Cardiac muscle cell (in vitro differentiated cells and primary cell): Measurements from ENCODE around the gene NUDT21. TPM values are rescaled to one million over a fixed set of nuclear protein-coding genes. Genes with fewer than 3 reads are reported as not detected.
A peak's percentile ranks its signal among the peaks of the same experiment; 100 is the strongest.
"Not testable (repeated sequence)": the region's sequence is repeated elsewhere in the genome, so short reads cannot be mapped to it uniquely, and the experiment has no call there.

Source experiments
- DNase-seq, 2 donors: peaks; one replicate each; pipeline versions ENCODE4 v3.0.0 to v3.0.0-alpha.2; 2010 to 2017; ENCODE audit warnings: low read depth in 1 of 2, low spot score in 1 of 2
- H3K27ac ChIP-seq: fragments of 200-600 bp; sonication (generic); 2 replicates; pipeline ENCODE4 v1.5.1; 2016
- H3K27me3 ChIP-seq: fragments of 200-600 bp; sonication (generic); 2 replicates; pipeline ENCODE4 v1.6.0; 2016; ENCODE audit warnings: control low read depth
- H3K36me3 ChIP-seq: fragments of 200-600 bp; sonication (generic); 2 replicates; pipeline ENCODE4 v1.5.1; 2016; ENCODE audit warnings: control low read depth
- H3K4me1 ChIP-seq: fragments of 200-600 bp; sonication (generic); 2 replicates; pipeline ENCODE4 v1.8.1; 2017; ENCODE audit warnings: low read depth, mild to moderate bottlenecking, mixed run types
- H3K4me3 ChIP-seq: fragments of 200-600 bp; sonication (generic); 2 replicates; pipeline ENCODE4 v1.5.1; 2016; ENCODE audit warnings: mild to moderate bottlenecking
- H3K9me3 ChIP-seq: fragments of 200-600 bp; sonication (generic); 2 replicates; pipeline ENCODE4 v1.5.1; 2017; ENCODE audit warnings: low read depth, mild to moderate bottlenecking, control low read depth
- CTCF ChIP-seq: IDR thresholded peaks from 2 replicates; pipeline ENCODE4 v1.5.1; 2012; ENCODE audit warnings: low read depth, mild to moderate bottlenecking, low read length
- polyA plus RNA-seq: library from polyadenylated mRNA; unstranded; fragments of >200 nt; fragmentation: Nextera tagmentation; extraction: Ambion mirVana; gene quantifications from 2 replicates; pipeline ENCODE4 v1.2.1, GENCODE V29; 2016
- total RNA-seq: library from RNA; depleted of rRNA; stranded (reverse); fragments of >200 nt; gene quantifications from 2 replicates; pipeline ENCODE4 v1.2.3, GENCODE V29; 2016

NUDT21 gene
- total RNA-seq = 59.3 and 79.9 TPM in 2 replicates
- polyA plus RNA-seq = 47.4 and 68.7 TPM in 2 replicates

GRCh38 chr16:56450986-56451752, at the start of gene NUDT21, which contains the start of gene OGFOD1:
NUDT21 (minus strand) TSS chr16:56451332; CDS start chr16:56451202, 130 bp downstream.
OGFOD1 (plus strand) TSS chr16:56451554; CDS start chr16:56451613, 59 bp downstream.
- Histone ChIP-seq H3K9me3 (no peaks in the 10 kb centered on the region), H3K4me1 (peaks cover 10% of the 10 kb centered on the region), H3K36me3 (peaks cover 30% of the 10 kb centered on the region), H3K27ac (peak within 1 kb of the TSS; percentile 86), H3K27me3 (no peaks in the 10 kb centered on the region), H3K4me3 (peak within 1 kb of the TSS; percentile 91)
- DNase-seq = peak; percentile 98 to 99
- TF ChIP-seq CTCF = no peak

GRCh38 chr16:56493815-56494214, 42.7 kb upstream of the NUDT21 start:
- H3K27ac ChIP-seq = no peak overlapping the region
- no peaks in the 10 kb centered on the region for H3K9me3 ChIP-seq
- TF ChIP-seq CTCF = no peak
- H3K4me1 ChIP-seq = no peaks in the 10 kb centered on the region
- H3K4me3 ChIP-seq = no peak overlapping the region
- peaks cover 34% of the 10 kb centered on the region for H3K36me3 ChIP-seq
- no peak for DNase-seq
- no peaks in the 10 kb centered on the region for H3K27me3 ChIP-seq

GRCh38 chr16:56493126-56493525, 42.0 kb upstream of the NUDT21 start:
- Histone ChIP-seq H3K36me3 (peaks cover 29% of the 10 kb centered on the region), H3K4me3 (no peak overlapping the region), H3K27ac (no peak overlapping the region), H3K4me1 (no peaks in the 10 kb centered on the region), H3K27me3 (no peaks in the 10 kb centered on the region), H3K9me3 (no peaks in the 10 kb centered on the region)
- peak in 1 of 2 donors; percentile 25 for DNase-seq
- no peak for TF ChIP-seq CTCF

- Histone ChIP-seq H3K9me3 (no peaks in the 10 kb centered on the region), H3K36me3 (peaks cover 16% of the 10 kb centered on the region), H3K27me3 (no peaks in the 10 kb centered on the region), H3K4me1 (no peaks in the 10 kb centered on the region), H3K4me3 (no peak overlapping the region), H3K27ac (no peak overlapping the region)
- DNase-seq = no peak
- TF ChIP-seq CTCF = no peak
Observed at GRCh38 chr16:56491657-56492261, 40.6 kb upstream of the NUDT21 start.

- H3K36me3 ChIP-seq = peaks cover 13% of the 10 kb centered on the region
Observed at GRCh38 chr16:56488868-56489267, 37.7 kb upstream of the NUDT21 start.

GRCh38 chr16:56488035-56488434, 36.9 kb upstream of the NUDT21 start:
- no peaks in the 10 kb centered on the region for H3K4me1 ChIP-seq
- H3K4me3 ChIP-seq = no peak overlapping the region
- H3K9me3 ChIP-seq = no peaks in the 10 kb centered on the region
- no peak for TF ChIP-seq CTCF
- no peak overlapping the region for H3K27ac ChIP-seq
- no peaks in the 10 kb centered on the region for H3K27me3 ChIP-seq
- DNase-seq = no peak
- peaks cover 13% of the 10 kb centered on the region for H3K36me3 ChIP-seq

More at GRCh38 chr16:56488868-56489267, 37.7 kb upstream of the NUDT21 start:
- H3K4me1 ChIP-seq, DNase-seq, H3K4me3 ChIP-seq, H3K27ac ChIP-seq, H3K9me3 ChIP-seq, H3K27me3 ChIP-seq: not testable (repeated sequence)
